Inflammatory macrophage treated with lipopolysaccharide for 1 hour (primary cell): ENCODE results near the gene NUDT19.
"Not testable (repeated sequence)": the region's sequence is repeated elsewhere in the genome, so short reads cannot be mapped to it uniquely, and the experiment has no call there.

ENCODE experiments used
- DNase-seq, 2 donors: peaks; one replicate each; pipeline ENCODE4 v3.0.0-alpha.2; 2020 to 2022

Gene NUDT19

GRCh38 chr19:32716203-32716602 is 24.6 kb downstream of the NUDT19 start:
- not testable (repeated sequence) for DNase-seq

GRCh38 chr19:32717496-32717895 is 25.9 kb downstream of the NUDT19 start:
- no peak for DNase-seq

GRCh38 chr19:32718286-32718685 is 26.7 kb downstream of the NUDT19 start:
- peak in 1 of 2 donors; percentile 14 for DNase-seq

DNA sequence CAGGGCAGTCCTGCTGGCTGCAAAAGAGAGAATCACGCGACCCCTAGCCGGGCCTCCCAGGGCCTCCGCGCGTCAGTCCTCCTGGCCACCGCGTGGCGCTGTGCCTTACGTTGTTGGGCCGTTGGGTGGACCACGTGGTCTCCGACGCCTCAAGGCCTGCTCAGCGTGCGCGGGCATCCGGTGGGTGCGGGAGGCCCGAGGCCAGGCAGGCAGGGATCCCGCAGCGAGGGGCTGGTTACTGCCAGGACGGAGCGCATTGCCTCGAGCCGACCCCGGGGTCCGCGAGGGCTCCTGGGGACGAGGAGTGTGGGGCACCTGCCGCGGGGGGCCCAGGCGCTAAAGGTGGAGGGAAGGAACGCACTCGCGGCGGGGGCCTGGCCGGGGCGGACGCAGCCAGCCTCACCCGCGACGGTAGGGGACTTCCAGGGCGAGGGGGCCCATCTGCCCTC is 28.0 kb downstream of the NUDT19 start, which contains the start of gene TDRD12:
Gene TDRD12, plus strand, starts transcription at position 157 of the 449 bp plus-strand sequence. CDS start 306 bp downstream, outside the sequence.
- no peak for DNase-seq

DNA sequence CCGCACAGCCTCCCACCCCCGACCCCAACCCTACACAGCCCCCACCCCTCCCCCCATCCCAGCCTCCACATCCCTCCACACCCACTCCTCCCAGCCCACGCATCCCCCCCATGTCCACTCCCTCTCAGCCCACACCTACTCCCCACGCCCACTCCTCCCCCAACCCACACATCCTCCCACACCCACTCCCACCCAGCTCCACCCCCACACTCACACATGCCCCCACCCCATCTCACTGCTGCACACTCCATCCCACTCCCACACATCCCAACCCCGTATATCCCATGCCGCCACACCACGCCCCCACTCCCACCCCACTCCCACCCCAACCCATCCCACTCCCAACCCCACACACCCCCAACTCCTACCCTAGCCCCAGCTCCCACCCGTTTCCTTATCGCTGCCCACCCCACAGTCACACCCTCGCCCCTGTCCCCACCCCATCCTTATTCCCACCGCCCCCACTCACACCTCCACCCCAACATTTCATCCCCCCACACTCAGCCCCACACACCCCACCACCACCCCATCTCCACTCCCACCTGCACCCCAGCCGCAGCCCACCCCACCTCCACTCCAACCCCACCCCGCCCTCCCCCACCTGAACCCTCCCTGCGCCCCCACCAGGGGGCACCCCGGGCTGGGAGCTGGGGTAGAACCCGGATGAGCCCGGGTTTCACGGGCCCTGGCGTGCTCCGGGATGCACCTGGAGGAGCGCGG is 28.8 kb downstream of the NUDT19 start:
- no peak for DNase-seq

GRCh38 chr19:32720936-32721250 is 29.3 kb downstream of the NUDT19 start:
- DNase-seq: no peak

DNA sequence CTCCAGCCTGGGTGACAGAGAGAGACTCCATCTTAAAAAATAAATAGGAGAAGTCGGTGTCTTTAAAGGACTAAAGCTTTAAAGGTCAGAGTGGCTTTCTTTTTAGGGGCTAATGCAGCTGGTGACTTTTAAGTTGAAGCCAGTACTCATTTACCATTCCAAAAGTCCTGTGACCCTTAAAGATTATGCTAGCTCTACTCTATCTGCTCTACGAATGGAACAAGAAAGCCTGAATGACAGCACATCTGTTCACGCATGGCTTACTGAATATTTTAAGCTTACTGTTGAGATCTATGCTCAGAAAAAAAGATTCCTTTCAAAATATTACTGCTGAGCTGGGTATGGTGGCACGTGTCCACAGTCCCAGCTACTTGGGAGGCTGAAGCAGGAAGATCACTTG is 44.3 kb downstream of the NUDT19 start:
- no peak for DNase-seq

GRCh38 chr19:32743021-32743420 is 51.4 kb downstream of the NUDT19 start:
- DNase-seq: no peak

GRCh38 chr19:32743447-32743846 is 51.8 kb downstream of the NUDT19 start:
- no peak for DNase-seq

- DNase-seq: no peak
Measured at GRCh38 chr19:32744555-32745325, 53.1 kb downstream of the NUDT19 start.

DNA sequence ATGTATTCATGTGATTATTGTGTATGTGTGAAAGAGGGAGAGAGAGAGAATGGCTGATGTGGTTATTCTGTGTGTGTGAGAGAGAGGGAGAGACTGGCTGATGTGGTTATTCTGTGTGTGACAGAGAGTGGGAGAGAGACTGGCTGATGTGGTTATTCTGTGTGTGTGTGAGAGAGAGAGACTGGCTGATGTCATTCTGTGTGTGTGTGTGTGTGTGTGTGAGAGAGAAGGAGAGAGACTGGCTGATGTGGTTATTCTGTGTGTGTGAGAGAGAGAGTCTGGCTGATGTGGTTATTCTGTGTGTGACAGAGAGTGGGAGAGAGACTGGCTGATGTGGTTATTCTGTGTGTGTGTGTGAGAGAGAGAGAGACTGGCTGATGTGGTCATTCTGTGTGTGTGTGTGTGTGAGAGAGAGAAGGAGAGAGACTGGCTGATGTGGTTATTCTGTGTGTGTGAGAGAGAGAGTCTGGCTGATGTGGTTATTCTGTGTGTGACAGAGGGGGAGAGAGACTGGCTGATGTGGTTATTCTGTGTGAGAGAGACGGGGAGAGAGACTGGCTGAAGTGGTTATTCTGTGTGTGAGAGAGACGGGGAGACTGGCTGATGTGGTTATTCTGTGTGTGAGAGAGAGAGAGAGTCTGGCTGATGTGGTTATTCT is 54.1 kb downstream of the NUDT19 start:
- not testable (repeated sequence) for DNase-seq

- DNase-seq: not testable (repeated sequence)
Measured at GRCh38 chr19:32746631-32747196, 55.1 kb downstream of the NUDT19 start.

- DNase-seq: no peak
Measured at GRCh38 chr19:32748497-32748896, 56.9 kb downstream of the NUDT19 start.

GRCh38 chr19:32748948-32749347 is 57.3 kb downstream of the NUDT19 start:
- DNase-seq: no peak

- DNase-seq: no peak
Measured at GRCh38 chr19:32749361-32749760, 57.7 kb downstream of the NUDT19 start.

DNA sequence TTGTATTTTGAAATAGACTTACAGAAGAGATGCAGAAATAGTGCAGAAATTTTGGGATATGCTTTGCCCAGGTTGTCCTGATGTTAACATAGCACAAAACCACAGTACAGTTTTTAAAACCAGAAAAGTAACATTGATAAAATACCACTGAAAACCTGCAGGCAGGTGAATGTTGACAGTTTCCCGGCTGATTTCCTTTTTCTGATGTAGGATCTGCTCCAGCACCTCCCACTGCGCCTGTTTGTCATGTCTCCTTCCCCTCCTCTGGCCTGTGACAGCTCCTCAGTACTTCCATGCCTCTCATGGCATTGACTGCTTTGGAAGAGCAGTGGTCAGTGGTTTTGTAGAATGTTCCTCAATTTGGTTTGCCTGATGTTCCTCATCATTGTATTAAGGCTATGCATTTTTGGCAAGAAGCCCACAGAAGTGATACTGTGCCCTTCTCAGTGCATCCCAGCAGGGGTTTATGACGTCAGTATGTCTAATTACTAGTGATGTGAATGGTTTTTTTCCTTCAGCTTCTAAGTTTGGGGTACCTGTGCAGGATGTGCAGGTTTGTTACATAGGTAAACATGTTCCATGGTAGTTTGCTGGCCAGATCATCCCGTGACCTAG is 58.9 kb downstream of the NUDT19 start:
- peak; percentile 1 for DNase-seq

GRCh38 chr19:32751066-32751465 is 59.4 kb downstream of the NUDT19 start:
- no peak for DNase-seq

GRCh38 chr19:32757189-32757588 is 65.6 kb downstream of the NUDT19 start:
- DNase-seq: no peak
